K562 (cell line): Measurements from ENCODE around the gene KIAA0513. TPM values are rescaled to one million over a fixed set of nuclear protein-coding genes. Genes with fewer than 3 reads are reported as not detected.

Source experiments
- GATAD2A ChIP-seq: fragments of 450-650 bp; IDR thresholded peaks from 2 replicates; pipeline ENCODE4 v1.6.1; 2017
- HES1 ChIP-seq: fragments of 450-650 bp; IDR thresholded peaks from 2 replicates; pipeline ENCODE4 v1.6.1; 2016; ENCODE audit warnings: low read depth, mild to moderate bottlenecking, moderate library complexity
- HNRNPLL ChIP-seq: fragments of 200-400 bp; formaldehyde crosslinking; IDR thresholded peaks from 2 replicates; pipeline ENCODE4 v1.6.1; 2017; ENCODE audit warnings: low read length, low read depth, mild to moderate bottlenecking; ENCODE audit not compliant: poor library complexity, severe bottlenecking
- IFI16 ChIP-seq: fragments of 250-450 bp; sonication (Bioruptor Pico); IDR thresholded peaks from 2 replicates; pipeline ENCODE4 v2.1.2; 2022; ENCODE audit warnings: mild to moderate bottlenecking, inconsistent platforms
- KDM5B ChIP-seq: fragments of 200-600 bp; sonication (generic); IDR thresholded peaks from 2 replicates; pipeline ENCODE4 v1.6.1; 2012; ENCODE audit warnings: low read depth, mild to moderate bottlenecking, moderate library complexity, low read length, control low read depth, inconsistent platforms; ENCODE audit not compliant: insufficient replicate concordance
- PREB ChIP-seq: sonication (generic); formaldehyde crosslinking; IDR thresholded peaks from 2 replicates; pipeline ENCODE4 v1.8.1; 2023; ENCODE audit warnings: mild to moderate bottlenecking, missing genetic modification reagents
- SP1 ChIP-seq: sonication (generic); formaldehyde crosslinking; IDR thresholded peaks from 2 replicates; pipeline ENCODE4 v1.8.1; 2022; ENCODE audit warnings: mild to moderate bottlenecking, missing genetic modification reagents
- THRA ChIP-seq: fragments of 450-650 bp; IDR thresholded peaks from 2 replicates; pipeline ENCODE4 v1.6.1; 2017; ENCODE audit warnings: mild to moderate bottlenecking, moderate library complexity
- YBX1 ChIP-seq: fragments of 450-650 bp; IDR thresholded peaks from 2 replicates; pipeline ENCODE4 v1.7.1; 2016; ENCODE audit warnings: mild to moderate bottlenecking
- ZNF212 ChIP-seq: fragments of 450-650 bp; formaldehyde crosslinking; IDR thresholded peaks from 2 replicates; pipeline ENCODE4 v1.4.0; 2020; ENCODE audit warnings: mild to moderate bottlenecking
- ZNF277 ChIP-seq: fragments of 250-450 bp; sonication (Bioruptor Pico); IDR thresholded peaks from 2 replicates; pipeline ENCODE4 v1.8.0; 2022; ENCODE audit warnings: inconsistent platforms, mild to moderate bottlenecking, moderate library complexity, borderline replicate concordance
- polyA plus RNA-seq, 8 experiments: library from polyadenylated mRNA; depleted of rRNA in 4 of 8; stranded (reverse) in 5 of 8; unstranded in 3 of 8; fragments of >200 nt; fragmentation: Nextera tagmentation in 2 of 8; fragmentation: Illumina TruSeq in 1 of 8; extraction: Ambion mirVana in 2 of 8; extraction: Trizol in 1 of 8; gene quantifications; 2 replicates each; pipeline versions ENCODE4 v1.2.1 to v1.2.3, GENCODE V29; 2011 to 2014; ENCODE audit warnings: inconsistent platforms in 1 of 8, missing spikeins in 1 of 8
- total RNA-seq, 7 experiments: library from RNA; depleted of rRNA in 6 of 7; stranded (reverse); fragments of >200 nt in 6 of 7; fragmentation: Illumina TruSeq in 2 of 7; extraction: Trizol in 2 of 7; gene quantifications; 2 replicates each; pipeline versions ENCODE4 v1.2.1 to v1.2.3, GENCODE V29; 2011 to 2021; ENCODE audit warnings: low replicate concordance in 1 of 7

KIAA0513 gene
- total and polyA plus RNA-seq, 9 of the 15 experiments (the other 6 are each of a cell fraction or from before 2014, with no cell fraction given), result 0.18 to 13.7 (median 10.2) TPM

GRCh38 chr16:84993926-84994325 lies 33.7 kb upstream of the KIAA0513 start (continued):
- TF ChIP-seq PREB (no peak), GATAD2A (no peak), IFI16 (CRISPR knock-in tag) (no peak), SP1 (CRISPR knock-in tag) (no peak), KDM5B (no peak), HES1 (no peak), YBX1 (no peak), HNRNPLL (no peak), THRA (no peak), ZNF277 (CRISPR knock-in tag) (no peak), ZNF212 (no peak)
